ENCODE results near the gene COL27A1.
"Not testable (repeated sequence)": the region's sequence is repeated elsewhere in the genome, so short reads cannot be mapped to it uniquely, and the experiment has no call there.

COL27A1 gene

DNA sequence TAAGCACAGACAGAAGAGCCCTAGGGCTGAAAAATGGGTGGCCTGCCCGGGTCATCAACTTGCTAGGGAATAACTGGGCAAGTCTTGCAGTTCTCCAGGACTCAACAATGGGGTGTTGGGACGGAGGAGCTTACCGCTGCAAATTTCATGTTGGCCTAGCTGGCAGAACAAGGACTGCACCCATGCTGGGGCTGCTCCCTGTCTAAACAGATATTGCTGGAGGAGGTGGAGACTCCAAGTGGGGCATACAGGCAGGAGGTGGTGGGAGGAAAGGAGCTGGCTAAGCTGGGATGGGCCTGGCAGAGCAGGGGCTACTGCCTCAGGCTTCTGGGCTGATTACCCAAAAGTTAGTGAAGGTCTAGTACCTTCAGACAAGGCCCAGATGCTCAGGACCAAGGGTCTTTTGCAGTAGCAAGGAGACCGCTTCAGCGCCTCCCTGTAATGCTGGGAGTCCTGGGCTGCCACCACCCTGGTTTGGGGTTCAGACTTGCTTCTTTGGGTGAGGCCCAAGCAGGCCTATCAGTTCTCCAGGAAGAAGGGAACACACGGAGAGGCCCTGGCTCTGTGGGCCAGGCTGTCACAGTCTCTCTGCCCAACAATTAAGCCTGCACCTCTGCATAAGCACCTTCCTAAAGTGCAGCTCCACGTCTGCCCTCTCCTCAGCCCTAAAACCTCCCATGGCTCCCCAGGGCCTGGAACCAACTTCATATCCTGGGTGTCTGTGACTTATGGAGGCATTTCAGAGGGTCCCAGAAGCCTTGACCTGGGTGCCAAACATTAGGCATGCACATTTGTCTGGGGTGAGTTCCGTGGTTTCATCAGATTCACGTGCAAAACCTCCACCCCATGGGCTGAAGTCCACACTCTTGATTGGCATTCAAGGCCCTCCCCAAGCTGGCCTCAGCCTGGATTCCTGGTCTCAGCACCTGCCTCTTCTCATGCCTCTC, 32.0 kb upstream of the COL27A1 start:
- DNase-seq: no peak

DNA sequence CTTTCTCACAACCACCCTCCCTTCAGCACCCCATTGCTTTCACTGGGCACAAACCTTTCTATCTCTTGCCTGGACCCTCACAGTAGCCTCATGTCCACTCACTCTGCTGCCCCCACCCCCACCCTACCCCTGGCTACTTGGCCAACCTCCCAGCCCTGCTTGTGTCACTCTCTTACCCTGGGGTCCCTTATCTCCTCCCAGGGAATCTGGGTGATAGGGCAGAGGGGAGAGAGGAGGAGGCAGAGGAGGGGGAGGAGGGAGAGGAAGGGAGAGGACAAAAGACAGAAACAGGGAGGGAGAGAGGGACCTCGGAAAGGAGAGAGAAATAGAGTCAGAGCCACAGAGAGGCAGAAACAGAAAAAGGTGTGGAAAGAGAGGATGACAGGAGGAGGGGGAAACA, 31.2 kb upstream of the COL27A1 start:
- DNase-seq: no peak

DNA sequence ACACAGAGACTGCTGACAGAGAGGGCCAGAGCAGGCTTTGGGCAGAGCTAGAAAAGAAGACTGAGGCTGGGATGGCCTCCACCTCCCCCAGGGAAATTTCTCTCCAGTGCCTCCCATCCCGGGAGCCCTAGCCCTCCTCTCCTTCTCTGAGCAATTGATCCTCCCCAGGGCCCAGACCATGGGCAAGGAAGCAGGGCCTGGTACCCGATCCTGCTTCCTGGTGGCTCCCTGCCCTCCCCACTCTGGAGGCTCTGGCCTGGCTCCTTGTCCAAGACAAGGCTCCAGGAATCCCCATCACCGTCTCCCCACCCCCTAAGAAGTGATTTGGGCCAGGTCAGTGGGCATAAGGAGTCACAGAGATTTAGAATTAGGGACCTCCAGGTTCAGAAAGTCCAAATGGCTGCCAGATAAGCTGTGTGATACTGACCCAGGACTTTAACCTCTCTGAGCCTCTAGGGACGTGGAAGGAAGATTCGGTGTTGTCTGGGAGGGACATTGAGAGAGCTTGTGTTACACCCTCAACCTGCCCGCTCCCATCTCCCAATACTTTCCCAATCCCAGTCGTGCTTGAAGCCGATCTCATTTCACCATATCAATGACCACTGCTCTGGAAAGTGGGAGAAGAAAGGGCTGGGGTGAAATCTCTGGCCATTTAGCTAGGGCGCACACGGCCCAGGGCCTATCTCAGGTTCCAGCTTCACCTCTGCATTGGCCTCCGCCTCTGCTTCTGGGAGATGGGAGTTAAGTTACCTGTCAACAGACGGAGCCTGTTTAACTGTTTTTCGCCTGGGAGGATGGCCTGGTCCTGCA, 30.5 kb upstream of the COL27A1 start:
- no peak for DNase-seq

DNA sequence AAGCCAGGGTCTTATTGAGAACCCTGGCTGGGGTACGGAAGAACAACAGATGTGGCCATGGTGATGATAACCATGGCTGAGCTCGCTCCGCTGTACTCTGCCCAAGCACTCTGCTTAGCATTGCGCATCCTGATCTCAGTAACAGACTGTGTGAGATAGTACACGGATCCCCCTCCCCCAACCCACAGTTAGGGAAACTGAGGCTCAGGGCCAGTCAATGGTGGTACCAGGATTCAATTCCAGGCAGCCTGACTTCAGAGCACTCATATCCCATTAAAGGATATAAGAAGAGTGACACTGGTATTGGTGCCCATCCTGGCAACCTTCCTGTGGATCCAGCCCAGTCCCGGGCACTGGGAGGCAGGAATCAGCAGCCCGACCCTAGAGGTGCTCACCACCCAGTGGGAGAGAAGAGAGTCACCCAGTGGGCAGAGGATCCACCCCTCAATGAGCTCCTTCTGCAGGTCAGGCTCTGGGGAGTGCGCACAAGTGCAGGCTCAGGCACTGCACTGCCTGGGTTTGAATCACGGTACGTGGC, 29.8 kb upstream of the COL27A1 start:
- DNase-seq: no peak

- DNase-seq: no peak
Measured at GRCh38 chr9:114126247-114127060, 28.9 kb upstream of the COL27A1 start.

- not testable (repeated sequence) for DNase-seq
Measured at GRCh38 chr9:114128759-114129158, 26.6 kb upstream of the COL27A1 start.

DNA sequence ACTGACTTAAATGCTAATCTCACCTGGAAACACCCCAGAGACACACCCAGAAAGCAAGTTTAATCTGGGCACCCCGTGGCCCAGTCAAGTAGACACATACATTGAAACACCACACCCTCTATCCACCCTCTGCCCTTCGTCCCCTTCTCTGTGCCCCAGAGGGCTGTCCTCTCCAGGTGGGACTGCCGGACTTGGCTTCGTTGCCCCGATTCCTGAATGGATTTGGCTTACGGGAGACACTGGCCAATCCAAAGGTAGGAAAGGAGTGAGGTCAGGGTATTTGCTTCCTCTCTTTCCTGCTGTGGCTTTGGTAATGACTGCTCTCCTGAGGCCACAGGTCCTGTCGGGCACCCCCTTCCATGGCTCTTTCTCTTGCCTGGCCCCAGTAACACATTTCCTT, 25.2 kb upstream of the COL27A1 start:
- no peak for DNase-seq

- DNase-seq: no peak
Measured at GRCh38 chr9:114130624-114131277, 24.6 kb upstream of the COL27A1 start.

DNA sequence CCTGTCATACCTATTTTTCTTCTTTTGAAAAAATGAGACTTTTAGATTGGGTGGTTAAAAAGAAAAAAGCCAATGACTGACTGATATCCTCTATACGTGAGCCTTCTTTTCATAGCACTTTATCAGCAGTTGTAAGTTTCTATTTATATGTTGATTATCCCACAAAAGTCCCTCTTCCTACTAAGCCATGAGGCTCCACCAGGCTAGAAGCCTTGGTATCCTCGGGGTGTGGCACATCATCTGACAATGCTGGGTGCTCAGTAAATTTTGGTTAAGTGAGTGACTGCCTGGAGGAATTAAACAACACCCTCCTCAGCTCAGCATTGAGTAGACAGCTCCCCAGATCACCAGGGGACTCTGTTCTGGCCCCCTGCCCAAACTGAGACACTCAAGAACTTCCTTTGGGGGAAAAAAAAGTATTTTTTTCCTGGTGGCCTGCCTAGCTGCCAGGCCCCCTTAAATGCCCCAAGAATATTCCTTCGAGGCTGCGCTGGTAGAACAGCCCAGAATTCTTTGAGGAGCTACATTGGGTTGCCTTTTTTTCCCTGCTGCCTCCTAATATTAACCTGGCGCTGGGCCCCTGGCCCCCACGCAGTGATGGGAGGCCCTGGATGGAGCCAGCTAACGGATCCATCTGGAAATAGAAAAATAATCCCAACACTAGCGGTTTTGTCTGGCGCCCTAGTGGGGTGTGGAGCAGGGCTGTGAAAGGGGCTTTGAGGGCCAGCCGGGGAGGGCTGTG, 23.4 kb upstream of the COL27A1 start:
- DNase-seq: no peak

- no peak for DNase-seq
Measured at GRCh38 chr9:114132550-114132918, 22.8 kb upstream of the COL27A1 start.

- no peak for DNase-seq
Measured at GRCh38 chr9:114134827-114135396, 20.4 kb upstream of the COL27A1 start.

- no peak for DNase-seq
Measured at GRCh38 chr9:114137831-114138230, 17.5 kb upstream of the COL27A1 start.

GRCh38 chr9:114138552-114138971, 16.8 kb upstream of the COL27A1 start:
- no peak for DNase-seq

- no peak for DNase-seq
Measured at GRCh38 chr9:114139071-114139470, 16.3 kb upstream of the COL27A1 start.

DNA sequence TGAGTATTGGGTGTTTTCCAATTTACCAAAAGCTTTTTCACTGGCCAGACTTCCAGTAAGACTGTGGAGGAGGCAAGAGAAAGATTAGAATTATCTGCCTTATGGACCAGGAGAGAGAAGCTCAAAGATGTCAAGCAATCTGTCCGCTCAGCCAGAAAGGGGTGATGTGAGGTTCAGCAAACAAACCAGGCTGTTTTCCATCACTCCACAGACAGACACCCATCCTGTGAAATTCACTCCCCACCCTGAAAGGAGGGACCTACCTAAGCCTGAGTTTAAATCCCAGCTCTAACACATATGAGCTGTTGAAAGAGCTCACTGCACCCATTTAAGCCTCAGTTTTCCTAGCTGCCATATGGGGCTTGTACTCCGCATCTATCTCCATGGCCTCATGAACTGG, 14.9 kb upstream of the COL27A1 start:
- no peak for DNase-seq

GRCh38 chr9:114140850-114141249, 14.5 kb upstream of the COL27A1 start:
- no peak for DNase-seq

DNA sequence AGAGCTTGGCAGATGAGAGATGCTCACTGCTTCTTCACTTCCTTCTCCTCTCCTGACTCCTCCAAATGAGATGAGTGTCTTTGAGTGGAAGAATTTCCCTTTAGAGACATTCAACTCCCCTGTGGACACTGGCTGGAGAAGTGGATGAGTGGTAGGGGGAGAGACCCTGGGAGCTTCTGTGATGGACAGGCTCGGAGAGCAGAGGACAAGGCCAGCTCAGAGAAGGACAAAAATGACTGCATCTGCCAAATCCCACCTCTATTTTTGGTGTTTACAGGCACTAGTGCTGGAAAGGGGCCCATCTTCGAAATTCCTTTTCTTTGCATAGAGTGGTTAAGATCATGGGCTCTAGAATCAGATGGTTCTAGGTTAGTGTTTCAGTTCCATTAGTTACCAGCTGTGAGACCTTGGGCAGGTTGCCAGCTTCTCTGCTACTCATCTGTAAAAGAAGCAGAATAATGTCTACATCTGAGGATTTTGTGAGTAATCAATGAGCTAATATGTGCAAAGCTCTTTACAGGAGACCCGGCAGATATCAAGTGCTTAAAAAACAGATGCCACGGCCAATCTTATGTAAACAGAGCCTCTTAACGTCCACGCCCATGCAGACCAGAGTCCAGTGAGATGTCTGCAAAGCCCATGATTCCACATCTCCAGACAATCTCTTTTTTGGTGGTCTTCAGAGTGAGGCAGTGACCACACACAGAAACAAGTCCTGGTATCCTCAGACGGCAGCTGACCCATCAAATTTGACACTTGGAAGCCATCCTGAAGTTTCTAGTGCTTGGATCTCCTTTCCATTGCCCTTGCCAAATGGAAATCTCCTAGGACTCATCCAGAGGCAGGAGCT, 13.6 kb upstream of the COL27A1 start:
- no peak for DNase-seq

- no peak for DNase-seq
Measured at GRCh38 chr9:114143234-114143633, 12.1 kb upstream of the COL27A1 start.

- DNase-seq: no peak
Measured at GRCh38 chr9:114146735-114147134, 8.6 kb upstream of the COL27A1 start.

DNA sequence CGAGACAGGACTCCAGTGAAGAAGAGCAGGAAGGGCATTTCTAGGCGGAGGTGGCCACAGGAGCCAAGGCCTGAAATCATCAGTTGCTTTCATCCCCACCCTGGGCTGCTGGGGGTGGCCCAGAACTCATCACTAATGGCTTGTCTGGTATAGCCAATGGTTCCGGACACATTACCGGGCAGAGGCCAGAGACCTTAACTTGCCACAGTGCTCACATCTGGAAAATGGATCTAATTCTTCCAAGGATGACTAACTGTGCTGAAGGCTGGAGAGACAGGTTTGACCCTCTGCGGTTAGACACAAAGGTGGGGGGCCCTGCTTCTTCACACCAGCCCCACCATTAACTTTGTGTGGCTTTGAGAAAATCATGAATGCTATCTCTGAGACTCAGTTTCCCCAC, 6.2 kb upstream of the COL27A1 start:
- no peak for DNase-seq
